Ovary (tissue), 3 donors: Measurements from ENCODE around the gene AFF3.

Experiments used
- CTCF ChIP-seq, 3 donors: fragments of 450-650 bp in 2 of 3; fragments of 200-600 bp in 1 of 3; IDR thresholded peaks; one replicate each; pipeline versions ENCODE4 v1.5.1 to v1.8.0; 2016 to 2022; ENCODE audit warnings: antibody characterized with exemption in 3 of 3, mild to moderate bottlenecking in 1 of 3
- EP300 ChIP-seq: sonication (generic); formaldehyde crosslinking; IDR thresholded peaks from one replicate; pipeline ENCODE4 v1.6.1; 2017; ENCODE audit warnings: antibody characterized with exemption
- POLR2A ChIP-seq: fragments of 450-650 bp; IDR thresholded peaks from one replicate; pipeline ENCODE4 v1.6.1; 2017; ENCODE audit warnings: antibody characterized with exemption, mild to moderate bottlenecking, moderate library complexity
- donor health status: DM: no; HTN: no; CAD: no.

GRCh38 chr2:100010606-100011005 is 131.8 kb downstream of the AFF3 start:
- TF ChIP-seq POLR2A: no peak
- no peak for TF ChIP-seq CTCF (IDR thresholded peaks at IDR 0.05)
- no peak for TF ChIP-seq EP300
